ENCODE measurements around the gene CHN2.

CHN2 gene

GRCh38 chr7:29332875-29333855 is 138.6 kb downstream of the CHN2 start:
- DNase-seq (ENCODE audit: low read depth) = no peak
- no peak overlapping the region for H3K4me3 ChIP-seq (ENCODE audit: low read depth, low read length)
- TF ChIP-seq, protein P1, sequence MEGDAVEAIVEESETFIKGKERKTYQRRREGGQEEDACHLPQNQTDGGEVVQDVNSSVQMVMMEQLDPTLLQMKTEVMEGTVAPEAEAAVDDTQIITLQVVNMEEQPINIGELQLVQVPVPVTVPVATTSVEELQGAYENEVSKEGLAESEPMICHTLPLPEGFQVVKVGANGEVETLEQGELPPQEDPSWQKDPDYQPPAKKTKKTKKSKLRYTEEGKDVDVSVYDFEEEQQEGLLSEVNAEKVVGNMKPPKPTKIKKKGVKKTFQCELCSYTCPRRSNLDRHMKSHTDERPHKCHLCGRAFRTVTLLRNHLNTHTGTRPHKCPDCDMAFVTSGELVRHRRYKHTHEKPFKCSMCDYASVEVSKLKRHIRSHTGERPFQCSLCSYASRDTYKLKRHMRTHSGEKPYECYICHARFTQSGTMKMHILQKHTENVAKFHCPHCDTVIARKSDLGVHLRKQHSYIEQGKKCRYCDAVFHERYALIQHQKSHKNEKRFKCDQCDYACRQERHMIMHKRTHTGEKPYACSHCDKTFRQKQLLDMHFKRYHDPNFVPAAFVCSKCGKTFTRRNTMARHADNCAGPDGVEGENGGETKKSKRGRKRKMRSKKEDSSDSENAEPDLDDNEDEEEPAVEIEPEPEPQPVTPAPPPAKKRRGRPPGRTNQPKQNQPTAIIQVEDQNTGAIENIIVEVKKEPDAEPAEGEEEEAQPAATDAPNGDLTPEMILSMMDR (IDR thresholded peaks at IDR 0.05; ENCODE audit: insufficient read depth, low read depth, low read length, missing control alignments) = no peak

DNA sequence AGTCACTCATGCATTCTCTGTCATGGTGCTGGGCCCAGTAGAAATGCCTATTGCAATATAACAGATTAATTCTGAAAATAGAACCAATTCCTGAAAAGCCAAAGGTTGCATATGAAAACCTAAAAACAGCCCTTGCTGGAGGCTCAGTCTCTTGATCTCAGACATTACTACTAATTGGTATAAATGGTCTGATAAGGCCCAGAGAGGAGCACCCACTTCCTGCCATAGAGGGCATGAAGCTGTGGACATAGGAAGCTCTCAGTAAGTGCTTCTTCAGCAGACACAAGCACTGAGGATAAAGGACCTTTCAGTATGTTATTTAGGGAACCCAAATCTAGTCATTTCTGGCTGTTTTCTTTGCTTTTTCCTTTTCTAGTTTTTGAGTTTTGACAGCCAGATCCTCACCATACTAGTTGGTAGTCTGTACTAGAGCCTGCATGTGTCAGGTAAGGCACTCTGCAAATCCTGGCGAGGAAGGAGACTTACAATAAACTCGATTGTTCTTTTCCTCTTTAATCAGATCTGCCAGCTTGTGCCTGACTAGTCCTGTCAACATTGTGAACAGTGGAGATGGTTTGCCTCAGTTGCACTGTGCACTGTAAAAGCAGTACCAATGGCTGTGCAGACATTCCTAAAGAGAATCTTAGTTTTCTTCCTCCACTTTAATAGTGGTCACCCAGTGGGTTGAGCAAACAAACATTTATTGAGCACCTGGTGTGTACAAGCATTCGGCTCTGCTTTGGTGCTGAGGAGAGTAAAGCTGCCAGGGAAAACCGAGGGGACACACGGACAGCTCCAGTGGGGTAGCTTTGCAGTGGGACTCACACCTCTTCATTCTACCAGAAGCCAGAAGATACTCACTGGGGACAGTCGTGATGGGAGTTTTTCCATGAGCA is 140.9 kb downstream of the CHN2 start:
- TF ChIP-seq, protein P1 (IDR thresholded peaks at IDR 0.05; ENCODE audit: insufficient read depth, low read depth, low read length, missing control alignments) = no peak
- DNase-seq (ENCODE audit: low read depth) = no peak
- no peak overlapping the region for H3K4me3 ChIP-seq (ENCODE audit: low read depth, low read length)

- no peak for DNase-seq (ENCODE audit: low read depth)
- TF ChIP-seq, protein P1 (IDR thresholded peaks at IDR 0.05; ENCODE audit: insufficient read depth, low read depth, low read length, missing control alignments) = no peak
- H3K4me3 ChIP-seq (ENCODE audit: low read depth, low read length) = no peak overlapping the region
These were observed 143.1 kb downstream of the CHN2 start for GRCh38 chr7:29337546-29338116.

DNA sequence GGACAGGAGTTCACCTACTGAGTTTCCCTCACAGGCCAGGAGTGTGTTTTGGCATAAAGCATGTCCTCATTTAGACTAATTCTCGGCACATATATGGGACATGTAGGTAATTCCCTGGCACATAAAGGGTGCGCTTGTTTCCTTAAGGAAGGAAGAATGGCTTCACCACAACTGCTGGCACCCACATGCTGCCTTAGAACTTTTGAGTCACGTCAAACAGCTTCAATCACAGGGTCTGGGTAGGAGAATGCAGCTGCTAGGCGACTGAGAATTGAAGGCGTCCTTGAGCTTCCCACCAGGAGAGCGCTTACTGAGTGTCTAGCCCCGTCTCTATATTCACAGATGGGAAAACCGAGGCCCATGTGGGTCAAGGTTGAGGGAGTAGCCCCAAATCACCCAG is 146.1 kb downstream of the CHN2 start:
- TF ChIP-seq, protein P1 (IDR thresholded peaks at IDR 0.05; ENCODE audit: insufficient read depth, low read depth, low read length, missing control alignments) = no peak
- DNase-seq (ENCODE audit: low read depth) = no peak

GRCh38 chr7:29341156-29341555 is 146.6 kb downstream of the CHN2 start:
- no peak for DNase-seq (ENCODE audit: low read depth)
- TF ChIP-seq, protein P1 (IDR thresholded peaks at IDR 0.05; ENCODE audit: insufficient read depth, low read depth, low read length, missing control alignments) = no peak
- H3K4me3 ChIP-seq (ENCODE audit: low read depth, low read length) = no peak overlapping the region

More for the DNA sequence above, 146.1 kb downstream of the CHN2 start:
- H3K4me3 ChIP-seq (ENCODE audit: low read depth, low read length) = no peak overlapping the region

GRCh38 chr7:29342761-29343160 is 148.2 kb downstream of the CHN2 start:
- no peak overlapping the region for H3K4me3 ChIP-seq (ENCODE audit: low read depth, low read length)
- TF ChIP-seq, protein P1 (IDR thresholded peaks at IDR 0.05; ENCODE audit: insufficient read depth, low read depth, low read length, missing control alignments) = no peak
- DNase-seq (ENCODE audit: low read depth) = no peak

Measured in GM12865 (cell line).